ENCODE data around the gene DYNLL2. TPM values are rescaled to one million over a fixed set of nuclear protein-coding genes. Genes with fewer than 3 reads are reported as not detected.
"Not testable (repeated sequence)": the region's sequence is repeated elsewhere in the genome, so short reads cannot be mapped to it uniquely, and the experiment has no call there.

The DYNLL2 gene
- total RNA-seq, 4 donors from 2014 or later: 14.6 to 22.4 (median 16.5) TPM

DNA sequence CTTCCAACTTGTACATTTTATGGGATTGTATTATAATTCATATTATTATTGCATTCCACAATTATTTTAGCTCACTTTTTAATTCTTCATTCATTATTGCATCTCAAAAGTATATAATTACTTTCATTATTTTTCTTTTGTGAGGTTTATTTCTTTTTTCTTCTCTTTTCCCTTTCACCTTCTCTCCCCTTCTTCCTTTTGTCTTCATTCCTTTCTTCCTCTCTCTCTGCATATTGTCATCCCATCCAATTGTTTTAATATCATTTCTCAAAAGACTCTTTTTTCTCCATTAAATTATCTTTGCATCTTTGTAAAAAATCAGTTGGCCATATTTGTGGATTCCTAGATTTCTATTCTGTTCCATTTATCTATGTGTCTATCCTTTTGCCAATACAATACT lies 17.3 kb downstream of the DYNLL2 start:
- DNase-seq (ENCODE audit: low spot score in 2 of 2): no peak
- no peaks in the 10 kb centered on the region for H3K36me3 ChIP-seq
- TF ChIP-seq POLR2A (IDR thresholded peaks at IDR 0.05) (no peak), EP300 (IDR thresholded peaks at IDR 0.05) (no peak), POLR2AphosphoS5 (IDR thresholded peaks at IDR 0.05) (no peak)
- no peak overlapping the region for H3K4me3 ChIP-seq
- no peaks in the 10 kb centered on the region for H3K27me3 ChIP-seq
- no peaks in the 10 kb centered on the region for H3K4me1 ChIP-seq
- H3K27ac ChIP-seq: no peak overlapping the region
- H3K9me3 ChIP-seq: no peaks in the 10 kb centered on the region

DNA sequence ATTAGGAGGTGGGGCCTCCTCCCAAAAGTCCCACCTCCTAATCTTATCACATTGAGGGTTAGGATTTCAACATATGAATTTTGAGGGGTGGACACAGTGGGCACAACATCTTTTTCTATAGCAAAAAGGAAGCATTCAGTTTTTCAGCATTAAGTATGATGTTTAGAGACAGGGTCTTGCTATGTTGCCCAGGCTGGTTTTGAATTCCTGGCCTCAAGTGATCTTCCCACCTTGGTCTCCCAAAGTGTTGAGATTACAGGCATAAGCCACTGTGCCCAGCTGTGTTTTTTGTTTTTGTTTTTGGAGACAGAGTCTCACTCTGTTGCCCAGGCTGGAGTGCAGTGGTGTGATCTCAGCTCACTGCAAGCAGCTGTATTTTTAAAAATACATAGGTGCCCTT lies 18.7 kb downstream of the DYNLL2 start:
- H3K27ac ChIP-seq; H3K36me3 ChIP-seq; H3K27me3 ChIP-seq; H3K4me1 ChIP-seq; H3K9me3 ChIP-seq; H3K4me3 ChIP-seq; DNase-seq (ENCODE audit: low spot score in 2 of 2): not testable (repeated sequence)

DNA sequence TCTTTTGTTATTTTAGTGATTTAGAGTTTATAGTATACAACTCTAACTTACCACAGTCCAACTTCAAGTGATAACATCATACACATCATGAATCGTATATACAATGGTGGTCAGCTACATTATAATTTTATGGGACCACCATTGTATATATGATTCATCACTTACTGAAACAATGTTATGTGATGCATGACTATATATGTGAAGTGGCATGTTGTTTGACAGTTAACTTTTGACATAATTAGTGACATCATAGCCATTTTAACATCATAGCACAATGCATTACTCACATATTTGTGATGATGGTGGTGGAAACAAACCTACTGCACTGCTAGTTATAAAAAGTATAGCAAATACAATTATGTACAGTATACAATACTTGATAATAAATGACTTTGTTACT lies 21.9 kb downstream of the DYNLL2 start:
- H3K9me3 ChIP-seq: no peaks in the 10 kb centered on the region
- TF ChIP-seq POLR2A (IDR thresholded peaks at IDR 0.05) (no peak), POLR2AphosphoS5 (IDR thresholded peaks at IDR 0.05) (no peak), EP300 (IDR thresholded peaks at IDR 0.05) (no peak)
- TF ChIP-seq, protein P1, sequence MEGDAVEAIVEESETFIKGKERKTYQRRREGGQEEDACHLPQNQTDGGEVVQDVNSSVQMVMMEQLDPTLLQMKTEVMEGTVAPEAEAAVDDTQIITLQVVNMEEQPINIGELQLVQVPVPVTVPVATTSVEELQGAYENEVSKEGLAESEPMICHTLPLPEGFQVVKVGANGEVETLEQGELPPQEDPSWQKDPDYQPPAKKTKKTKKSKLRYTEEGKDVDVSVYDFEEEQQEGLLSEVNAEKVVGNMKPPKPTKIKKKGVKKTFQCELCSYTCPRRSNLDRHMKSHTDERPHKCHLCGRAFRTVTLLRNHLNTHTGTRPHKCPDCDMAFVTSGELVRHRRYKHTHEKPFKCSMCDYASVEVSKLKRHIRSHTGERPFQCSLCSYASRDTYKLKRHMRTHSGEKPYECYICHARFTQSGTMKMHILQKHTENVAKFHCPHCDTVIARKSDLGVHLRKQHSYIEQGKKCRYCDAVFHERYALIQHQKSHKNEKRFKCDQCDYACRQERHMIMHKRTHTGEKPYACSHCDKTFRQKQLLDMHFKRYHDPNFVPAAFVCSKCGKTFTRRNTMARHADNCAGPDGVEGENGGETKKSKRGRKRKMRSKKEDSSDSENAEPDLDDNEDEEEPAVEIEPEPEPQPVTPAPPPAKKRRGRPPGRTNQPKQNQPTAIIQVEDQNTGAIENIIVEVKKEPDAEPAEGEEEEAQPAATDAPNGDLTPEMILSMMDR (IDR thresholded peaks at IDR 0.05): no peak
- H3K27me3 ChIP-seq: no peaks in the 10 kb centered on the region
- no peaks in the 10 kb centered on the region for H3K36me3 ChIP-seq
- DNase-seq (ENCODE audit: low spot score in 2 of 2): no peak
- no peak overlapping the region for H3K4me3 ChIP-seq
- 100% methylated on average over 1 of the region's 1 CpG for WGBS
- no peaks in the 10 kb centered on the region for H3K4me1 ChIP-seq
- no peak overlapping the region for H3K27ac ChIP-seq

DNA sequence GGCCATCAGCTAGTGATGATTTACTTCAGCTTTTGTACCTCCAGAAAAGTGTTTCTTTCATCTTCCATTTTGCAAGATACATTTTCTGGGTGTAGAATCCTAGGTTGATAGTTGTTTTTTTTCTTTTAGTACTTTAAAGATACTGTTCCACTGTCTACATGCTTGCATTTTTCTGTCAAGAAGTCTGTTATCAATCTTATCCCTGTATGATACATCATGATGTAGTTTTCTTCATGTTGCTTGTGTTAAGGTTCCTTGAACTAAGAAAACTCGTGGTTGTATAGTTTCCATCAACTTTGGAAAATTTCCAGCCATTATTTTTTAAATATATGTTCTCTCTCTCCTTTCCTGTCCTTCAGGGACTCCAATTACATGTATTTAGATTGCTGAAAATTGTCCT lies 24.1 kb downstream of the DYNLL2 start:
- TF ChIP-seq POLR2A (IDR thresholded peaks at IDR 0.05): no peak
- no peak for TF ChIP-seq POLR2AphosphoS5 (IDR thresholded peaks at IDR 0.05)
- no peak for TF ChIP-seq EP300 (IDR thresholded peaks at IDR 0.05)
- TF ChIP-seq, protein P1 (IDR thresholded peaks at IDR 0.05): no peak
- DNase-seq (ENCODE audit: low spot score in 2 of 2): no peak
- Histone ChIP-seq H3K27me3 (no peaks in the 10 kb centered on the region), H3K9me3 (no peaks in the 10 kb centered on the region), H3K4me3 (no peak overlapping the region), H3K27ac (no peak overlapping the region), H3K4me1 (no peaks in the 10 kb centered on the region), H3K36me3 (no peaks in the 10 kb centered on the region)
- WGBS: 59% methylated on average over 1 of the region's 1 CpG

DNA sequence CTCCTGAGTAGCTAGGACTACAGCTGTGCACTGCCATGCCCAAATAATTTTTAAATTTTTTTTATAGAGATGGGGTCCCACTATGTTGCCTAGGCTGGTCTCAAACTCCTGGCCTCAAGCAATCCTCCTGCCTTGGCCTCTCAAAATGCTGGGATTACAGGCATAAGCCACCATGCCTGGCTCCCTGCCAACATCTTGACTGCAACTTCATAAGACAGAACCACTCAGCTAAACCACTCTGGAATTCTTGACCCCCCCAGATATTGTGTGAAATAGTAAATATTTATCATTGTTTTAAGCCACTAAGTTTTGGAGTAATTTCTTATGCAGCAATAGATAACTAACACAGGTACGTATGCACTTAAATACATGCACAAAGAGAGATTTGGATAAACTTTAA lies 26.0 kb downstream of the DYNLL2 start:
- Histone ChIP-seq H3K36me3 (no peaks in the 10 kb centered on the region), H3K4me3 (no peak overlapping the region), H3K27ac (no peak overlapping the region), H3K9me3 (no peaks in the 10 kb centered on the region), H3K4me1 (no peaks in the 10 kb centered on the region), H3K27me3 (no peaks in the 10 kb centered on the region)
- no peak for DNase-seq (ENCODE audit: low spot score in 2 of 2)
- WGBS: 81% methylated on average over 1 of the region's 1 CpG
- TF ChIP-seq, protein P1 (IDR thresholded peaks at IDR 0.05): no peak
- TF ChIP-seq POLR2AphosphoS5 (IDR thresholded peaks at IDR 0.05) (no peak), EP300 (IDR thresholded peaks at IDR 0.05) (no peak), POLR2A (IDR thresholded peaks at IDR 0.05) (no peak)

DNA sequence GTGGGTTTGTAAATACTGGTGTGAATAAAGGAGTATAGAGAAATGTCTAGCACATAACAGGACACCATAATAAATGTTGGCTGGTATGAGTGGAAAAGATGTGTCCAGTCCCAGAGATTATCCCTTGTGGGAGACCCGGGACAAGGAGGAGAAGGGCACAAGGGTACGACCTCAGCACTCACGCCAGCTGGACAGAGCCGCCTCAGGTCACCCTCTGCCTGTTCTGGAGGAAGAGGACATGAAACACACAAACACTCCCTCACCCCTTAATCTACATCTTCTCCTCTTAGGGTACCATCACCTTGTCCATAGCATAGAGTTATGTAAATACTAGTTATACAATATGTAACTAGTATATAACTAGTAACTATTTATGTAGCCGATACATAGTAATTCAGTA lies 26.8 kb downstream of the DYNLL2 start:
- no peaks in the 10 kb centered on the region for H3K36me3 ChIP-seq

More for the DNA sequence above, 26.8 kb downstream of the DYNLL2 start:
- DNase-seq (ENCODE audit: low spot score in 2 of 2): no peak
- no peak overlapping the region for H3K27ac ChIP-seq
- H3K4me3 ChIP-seq: no peak overlapping the region
- no peaks in the 10 kb centered on the region for H3K27me3 ChIP-seq
- TF ChIP-seq POLR2A (IDR thresholded peaks at IDR 0.05) (no peak), POLR2AphosphoS5 (IDR thresholded peaks at IDR 0.05) (no peak), EP300 (IDR thresholded peaks at IDR 0.05) (no peak)
- TF ChIP-seq, protein P1 (IDR thresholded peaks at IDR 0.05): no peak
- H3K9me3 ChIP-seq: no peaks in the 10 kb centered on the region
- 70% methylated on average over 5 of the region's 5 CpGs for WGBS
- no peaks in the 10 kb centered on the region for H3K4me1 ChIP-seq
